ENCODE data around the gene C1orf105. TPM values are rescaled to one million over a fixed set of nuclear protein-coding genes. Genes with fewer than 3 reads are reported as not detected.
"Not testable (repeated sequence)": the region's sequence is repeated elsewhere in the genome, so short reads cannot be mapped to it uniquely, and the experiment has no call there.

The C1orf105 gene
- not detected for total RNA-seq

DNA sequence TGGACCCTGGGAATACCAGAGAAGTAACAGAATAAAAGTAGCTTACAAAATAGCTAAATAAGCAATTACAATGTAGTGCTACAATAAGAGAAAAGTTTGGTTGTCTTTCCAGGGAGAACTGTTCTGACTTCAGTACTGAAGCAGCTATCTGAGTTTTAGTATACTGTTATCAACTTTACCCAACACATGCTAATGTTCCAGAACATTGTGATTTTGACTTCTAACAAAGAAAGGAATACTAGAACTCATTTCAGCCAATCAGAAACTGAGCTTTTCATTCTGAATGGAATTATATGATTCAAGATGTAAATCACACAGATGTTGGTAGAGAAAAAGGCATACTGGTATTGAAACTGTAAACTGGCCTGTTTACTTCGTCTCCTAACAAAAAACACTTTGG is at the start of gene C1orf105:
Gene C1orf105 (plus strand): TSS at position 301 of the 400 bp plus-strand sequence. CDS start 201 bp downstream, outside the sequence.
- intact Hi-C loops (cut with DNase I), result no loop called here
- Histone ChIP-seq H3K27ac (no peak within 1 kb of the TSS), H3K27me3 (no peaks in the 10 kb centered on the region)

DNA sequence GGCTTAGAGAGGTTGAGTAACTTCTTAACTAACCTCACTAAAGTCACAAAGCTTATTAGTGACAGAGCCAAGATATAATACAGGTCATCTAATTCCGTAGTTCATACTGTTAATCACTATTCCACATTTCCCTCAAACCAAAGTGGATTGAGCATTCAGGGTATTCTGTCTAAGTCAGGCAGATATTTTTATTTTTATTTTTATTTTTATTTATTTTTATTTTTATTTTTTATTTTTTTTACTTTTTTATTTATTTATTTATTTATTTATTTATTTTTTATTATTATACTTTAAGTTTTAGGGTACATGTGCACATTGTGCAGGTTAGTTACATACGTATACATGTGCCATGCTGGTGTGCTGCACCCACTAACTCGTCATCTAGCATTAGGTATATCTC is 48.8 kb upstream of the C1orf105 start:
- intact Hi-C loops (cut with DNase I); H3K4me1 ChIP-seq; H3K36me3 ChIP-seq; H3K27me3 ChIP-seq; H3K27ac ChIP-seq; H3K4me3 ChIP-seq; DNase-seq (ENCODE audit: low spot score in 2 of 2): not testable (repeated sequence)
- H3K9me3 ChIP-seq, result peaks cover 0 to 13% of the 10 kb centered on the region in 2 donors

More for the DNA sequence above, at the start of gene C1orf105:
- H3K4me3 ChIP-seq, result no peak within 1 kb of the TSS
- H3K9me3 ChIP-seq, result no peaks in the 10 kb centered on the region
- H3K4me1 ChIP-seq, result peaks cover 0 to 13% of the 10 kb centered on the region in 2 donors
- TF ChIP-seq CTCF (IDR thresholded peaks at IDR 0.05), result no peak
- no peaks in the 10 kb centered on the region for H3K36me3 ChIP-seq
- no peak for DNase-seq (ENCODE audit: low spot score in 2 of 2)

DNA sequence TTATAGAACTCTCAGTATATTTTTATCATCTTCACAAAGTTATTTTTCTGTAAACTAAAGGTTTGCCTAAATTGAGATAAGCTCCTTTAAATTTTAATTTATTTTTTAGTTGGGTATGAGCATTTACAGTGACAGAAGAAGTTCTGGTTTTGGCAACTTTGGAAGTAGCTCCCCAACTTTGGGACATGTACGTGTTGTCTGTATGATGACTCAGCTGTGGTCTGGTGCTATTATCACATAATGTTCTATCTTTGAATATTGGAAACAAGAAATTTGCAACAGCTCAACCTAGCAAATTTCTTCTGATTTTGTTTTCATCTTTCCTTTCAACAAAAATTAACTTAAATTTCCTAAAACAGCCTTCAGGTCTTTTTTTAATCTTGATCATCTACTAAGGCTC is 46.6 kb upstream of the C1orf105 start:
- Histone ChIP-seq H3K9me3 (no peaks in the 10 kb centered on the region), H3K27ac (no peak overlapping the region), H3K4me3 (no peak overlapping the region), H3K27me3 (no peaks in the 10 kb centered on the region), H3K36me3 (no peaks in the 10 kb centered on the region), H3K4me1 (no peaks in the 10 kb centered on the region)
- intact Hi-C loops (cut with DNase I), result no loop called here
- TF ChIP-seq CTCF (IDR thresholded peaks at IDR 0.05), result no peak
- no peak for DNase-seq (ENCODE audit: low spot score in 2 of 2)

GRCh38 chr1:172375211-172375631 is 45.3 kb upstream of the C1orf105 start:
- no peak for DNase-seq (ENCODE audit: low spot score in 2 of 2)
- Histone ChIP-seq H3K4me3 (no peak overlapping the region), H3K9me3 (no peaks in the 10 kb centered on the region), H3K27me3 (no peaks in the 10 kb centered on the region), H3K4me1 (no peaks in the 10 kb centered on the region), H3K36me3 (no peaks in the 10 kb centered on the region), H3K27ac (no peak overlapping the region)
- intact Hi-C loops (cut with DNase I), result no loop called here
- TF ChIP-seq CTCF (IDR thresholded peaks at IDR 0.05), result no peak

DNA sequence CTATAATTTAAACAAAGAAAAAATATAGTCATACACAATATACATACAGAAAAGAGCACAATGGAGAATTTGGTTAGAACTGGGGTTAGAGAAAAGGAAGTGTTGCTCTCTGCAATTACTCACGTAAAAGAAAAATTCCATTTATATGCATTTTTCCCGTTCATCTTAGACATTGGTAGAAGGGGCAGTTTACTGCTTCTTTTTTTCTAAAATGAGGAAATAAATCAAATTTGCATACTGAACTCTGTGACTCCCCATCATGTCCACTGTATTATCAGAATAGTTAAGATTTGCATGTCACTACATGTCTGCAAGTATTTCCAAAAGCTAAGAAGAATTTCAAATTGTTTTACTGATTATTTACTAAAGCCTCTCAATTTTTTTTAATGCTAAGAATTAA is 44.1 kb upstream of the C1orf105 start:
- no peak overlapping the region for H3K4me3 ChIP-seq
- no peak overlapping the region for H3K27ac ChIP-seq
- no peaks in the 10 kb centered on the region for H3K4me1 ChIP-seq
- no peaks in the 10 kb centered on the region for H3K9me3 ChIP-seq
- DNase-seq (ENCODE audit: low spot score in 2 of 2), result no peak
- H3K36me3 ChIP-seq, result no peaks in the 10 kb centered on the region
- no peaks in the 10 kb centered on the region for H3K27me3 ChIP-seq
- no peak for TF ChIP-seq CTCF (IDR thresholded peaks at IDR 0.05)
- intact Hi-C loops (cut with DNase I), result no loop called here

- no peak for DNase-seq (ENCODE audit: low spot score in 2 of 2)
- intact Hi-C loops (cut with DNase I), result no loop called here
- H3K4me3 ChIP-seq, result no peak overlapping the region
- H3K27ac ChIP-seq, result no peak overlapping the region
- no peaks in the 10 kb centered on the region for H3K9me3 ChIP-seq
- no peaks in the 10 kb centered on the region for H3K27me3 ChIP-seq
- peaks cover 0 to 7% of the 10 kb centered on the region in 2 donors for H3K4me1 ChIP-seq
- no peak for TF ChIP-seq CTCF (IDR thresholded peaks at IDR 0.05)
- H3K36me3 ChIP-seq, result no peaks in the 10 kb centered on the region
Observed at GRCh38 chr1:172377565-172377964, 42.9 kb upstream of the C1orf105 start.

All from ascending aorta (tissue), 2 donors.